Activated T-helper 1 cell treated with anti-CD3 and anti-CD28 coated beads, Interleukin-12 subunit alpha, Interleukin-12 subunit beta, Interleukin-2, Interleukin-4 antibody, amounts not matched to agents 30 ng/mL and 10 ng/mL and 1 ng/mL, durations not matched to agents 14 hours and 24 hours and 36 hours (primary cell): ENCODE results near the gene BCAS3. TPM values are rescaled to one million over a fixed set of nuclear protein-coding genes. Genes with fewer than 3 reads are reported as not detected.
"Not testable (repeated sequence)": the region's sequence is repeated elsewhere in the genome, so short reads cannot be mapped to it uniquely, and the experiment has no call there.

Source experiments
- DNase-seq: peaks from one replicate; pipeline ENCODE4 v3.0.0; 2021; ENCODE audit warnings: low spot score
- H3K27ac Mint-ChIP-seq: one replicate; pipeline ENCODE4 v1.8.0; 2021; ENCODE audit warnings: mild to moderate bottlenecking, mixed read lengths
- H3K27me3 Mint-ChIP-seq: one replicate; pipeline ENCODE4 v1.8.0; 2022; ENCODE audit warnings: mild to moderate bottlenecking, moderate library complexity, mixed read lengths; ENCODE audit not compliant: insufficient read depth
- H3K36me3 Mint-ChIP-seq: one replicate; pipeline ENCODE4 v1.8.0; 2021; ENCODE audit warnings: low read depth, mixed read lengths
- H3K4me1 Mint-ChIP-seq: one replicate; pipeline ENCODE4 v1.8.0; 2021; ENCODE audit warnings: low read depth, mixed read lengths
- H3K4me3 Mint-ChIP-seq: one replicate; pipeline ENCODE4 v1.8.0; 2021; ENCODE audit warnings: mild to moderate bottlenecking, moderate library complexity, mixed read lengths
- H3K9me3 Mint-ChIP-seq: one replicate; pipeline ENCODE4 v1.8.0; 2021; ENCODE audit warnings: mixed read lengths
- intact Hi-C: fragments of 100-400 bp; cut with micrococcal nuclease; formaldehyde crosslinking; loops from one replicate; pipeline ENCODE4 v1.15.1; 2024
- total RNA-seq: library from RNA; stranded (reverse); gene quantifications from 2 replicates; pipeline ENCODE4 v1.2.3, GENCODE V29; 2022

Gene BCAS3
- total RNA-seq, 1 donor from 2014 or later: 8.3 TPM

GRCh38 chr17:60909405-60909804, 231.8 kb downstream of the BCAS3 start:
- intact Hi-C loops: no loop called here
- H3K9me3 Mint-ChIP-seq: no peaks in the 10 kb centered on the region
- no peaks in the 10 kb centered on the region for H3K36me3 Mint-ChIP-seq
- H3K27ac Mint-ChIP-seq: no peak overlapping the region
- DNase-seq: no peak
- H3K27me3 Mint-ChIP-seq: peaks cover 2% of the 10 kb centered on the region
- no peaks in the 10 kb centered on the region for H3K4me1 Mint-ChIP-seq
- H3K4me3 Mint-ChIP-seq: no peak overlapping the region

DNA sequence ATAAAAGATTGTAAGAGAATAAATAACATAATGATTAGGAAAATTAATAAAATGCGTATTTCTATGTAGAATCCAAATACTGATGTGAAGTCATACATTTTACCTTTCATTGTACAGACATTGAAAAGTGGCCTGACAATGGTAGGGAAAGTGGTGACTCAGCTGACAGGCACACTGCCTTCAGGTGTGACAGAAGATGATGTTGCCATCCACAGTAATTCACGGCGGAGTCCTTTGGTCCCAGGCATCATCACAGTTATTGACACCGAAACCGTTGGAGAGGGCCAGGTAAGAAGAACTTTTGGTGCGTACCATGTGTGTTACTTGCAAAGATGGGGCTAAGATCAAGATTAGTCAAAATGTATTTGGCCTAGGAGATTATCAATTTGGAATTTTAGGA, 232.8 kb downstream of the BCAS3 start:
- Mint-ChIP-seq H3K9me3 (no peaks in the 10 kb centered on the region), H3K36me3 (no peaks in the 10 kb centered on the region), H3K27me3 (peaks cover 2% of the 10 kb centered on the region), H3K4me3 (no peak overlapping the region), H3K27ac (no peak overlapping the region), H3K4me1 (no peaks in the 10 kb centered on the region)
- intact Hi-C loops: no loop called here
- DNase-seq: no peak

- Mint-ChIP-seq H3K27ac (no peak overlapping the region), H3K4me1 (no peaks in the 10 kb centered on the region), H3K36me3 (no peaks in the 10 kb centered on the region), H3K27me3 (no peaks in the 10 kb centered on the region), H3K4me3 (no peak overlapping the region), H3K9me3 (peaks cover 4% of the 10 kb centered on the region)
- no peak for DNase-seq
- intact Hi-C loops: no loop called here
Measured at GRCh38 chr17:60914078-60914477, 236.4 kb downstream of the BCAS3 start.

- Mint-ChIP-seq H3K9me3 (peaks cover 4% of the 10 kb centered on the region), H3K27ac (no peak overlapping the region), H3K27me3 (no peaks in the 10 kb centered on the region), H3K4me3 (no peak overlapping the region), H3K4me1 (no peaks in the 10 kb centered on the region), H3K36me3 (no peaks in the 10 kb centered on the region)
- DNase-seq: no peak
- intact Hi-C loops: no loop called here
Measured at GRCh38 chr17:60916043-60916442, 238.4 kb downstream of the BCAS3 start.

DNA sequence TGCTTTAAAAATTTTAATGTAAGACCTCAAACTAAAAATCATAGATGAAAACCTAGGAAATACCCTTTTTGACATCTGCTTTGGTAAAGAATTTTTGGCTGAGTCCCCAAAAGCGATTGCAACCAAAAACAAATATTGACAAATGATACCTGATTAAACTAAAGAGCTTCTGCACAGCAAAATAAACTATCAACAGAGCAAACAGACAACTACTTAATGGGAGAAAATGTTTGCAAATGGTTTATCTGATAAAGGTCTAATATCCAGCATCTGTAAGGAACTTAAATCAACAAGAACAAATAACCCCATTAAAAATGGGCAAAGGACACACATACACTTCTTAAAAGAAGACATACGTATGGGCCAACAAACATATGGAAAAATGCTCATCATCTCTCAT, 242.5 kb downstream of the BCAS3 start:
- H3K4me1 Mint-ChIP-seq: no peaks in the 10 kb centered on the region
- DNase-seq: no peak
- H3K36me3 Mint-ChIP-seq: no peaks in the 10 kb centered on the region
- peaks cover 4% of the 10 kb centered on the region for H3K9me3 Mint-ChIP-seq
- no peak overlapping the region for H3K27ac Mint-ChIP-seq
- H3K4me3 Mint-ChIP-seq: no peak overlapping the region
- peaks cover 3% of the 10 kb centered on the region for H3K27me3 Mint-ChIP-seq
- intact Hi-C loops: no loop called here

DNA sequence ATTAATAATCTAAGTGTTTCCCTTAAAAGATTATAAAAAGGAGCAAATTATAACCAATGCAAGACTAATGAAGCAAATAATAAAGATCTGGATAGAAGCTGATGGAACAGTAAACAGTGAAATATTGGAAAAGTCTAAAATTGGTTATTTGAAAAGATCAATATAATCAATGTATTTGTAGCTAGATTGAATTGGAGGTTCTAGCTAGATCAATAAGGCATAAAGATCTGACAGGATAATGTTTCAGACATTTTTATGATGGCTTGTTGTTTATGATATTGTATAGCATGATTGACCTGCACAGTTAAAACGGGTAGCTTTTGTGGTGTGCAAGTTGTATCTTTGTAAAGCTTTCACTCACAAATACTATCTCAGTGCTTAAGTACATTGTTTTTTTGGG, 245.3 kb downstream of the BCAS3 start:
- Mint-ChIP-seq H3K9me3 (no peaks in the 10 kb centered on the region), H3K4me3 (no peak overlapping the region), H3K27ac (no peak overlapping the region), H3K27me3 (peaks cover 3% of the 10 kb centered on the region), H3K4me1 (no peaks in the 10 kb centered on the region), H3K36me3 (no peaks in the 10 kb centered on the region)
- no peak for DNase-seq
- intact Hi-C loops: no loop called here

GRCh38 chr17:60926466-60927183, 249.0 kb downstream of the BCAS3 start:
- no peaks in the 10 kb centered on the region for H3K36me3 Mint-ChIP-seq
- H3K4me1 Mint-ChIP-seq: no peaks in the 10 kb centered on the region
- H3K4me3 Mint-ChIP-seq: no peak overlapping the region
- H3K27me3 Mint-ChIP-seq: peaks cover 3% of the 10 kb centered on the region
- no peak for DNase-seq
- H3K9me3 Mint-ChIP-seq: no peaks in the 10 kb centered on the region
- intact Hi-C loops: no loop called here
- no peak overlapping the region for H3K27ac Mint-ChIP-seq

- Mint-ChIP-seq H3K4me1 (no peaks in the 10 kb centered on the region), H3K27ac (no peak overlapping the region), H3K4me3 (no peak overlapping the region), H3K27me3 (no peaks in the 10 kb centered on the region), H3K9me3 (no peaks in the 10 kb centered on the region), H3K36me3 (no peaks in the 10 kb centered on the region)
- intact Hi-C loops: no loop called here
- no peak for DNase-seq
Measured at GRCh38 chr17:60933739-60934138, 256.1 kb downstream of the BCAS3 start.

DNA sequence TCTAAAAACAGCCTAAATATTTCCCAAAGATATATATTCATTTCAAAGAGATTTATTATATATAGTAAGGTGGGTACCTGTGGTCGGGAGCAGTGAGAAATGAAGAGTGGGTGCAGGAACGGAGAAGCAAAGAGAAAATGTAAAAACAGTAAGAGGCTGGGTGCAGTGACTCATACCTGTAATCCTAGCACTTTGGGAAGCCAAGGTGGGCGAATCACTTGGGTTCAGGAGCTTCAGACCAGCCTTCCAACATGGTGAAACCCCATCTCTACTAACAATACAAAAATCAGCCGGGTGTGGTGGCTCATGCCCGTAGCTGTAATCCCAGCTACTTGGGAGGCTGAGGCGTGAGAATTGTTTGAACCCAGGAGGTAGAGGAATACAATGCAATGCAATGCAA, 257.1 kb downstream of the BCAS3 start:
- H3K4me3 Mint-ChIP-seq: no peak overlapping the region
- intact Hi-C loops: no loop called here
- H3K9me3 Mint-ChIP-seq: no peaks in the 10 kb centered on the region
- no peak overlapping the region for H3K27ac Mint-ChIP-seq
- H3K4me1 Mint-ChIP-seq: no peaks in the 10 kb centered on the region
- H3K27me3 Mint-ChIP-seq: no peaks in the 10 kb centered on the region
- DNase-seq: no peak
- no peaks in the 10 kb centered on the region for H3K36me3 Mint-ChIP-seq

DNA sequence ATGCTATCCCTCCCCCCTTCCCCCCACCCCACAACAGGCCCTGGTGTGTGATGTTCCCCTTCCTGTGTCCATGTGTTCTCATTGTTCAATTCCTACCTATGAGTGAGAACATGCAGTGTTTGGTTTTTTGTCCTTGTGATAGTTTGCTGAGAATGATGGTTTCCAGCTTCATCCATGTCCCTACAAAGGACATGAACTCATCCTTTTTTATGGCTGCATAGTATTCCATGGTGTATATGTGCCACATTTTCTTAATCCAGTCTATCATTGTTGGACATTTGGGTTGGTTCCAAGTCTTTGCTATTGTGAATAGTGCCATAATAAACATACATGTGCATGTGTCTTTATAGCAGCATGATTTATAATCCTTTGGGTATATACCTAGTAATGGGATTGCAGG, 258.3 kb downstream of the BCAS3 start:
- intact Hi-C loops, DNase-seq, H3K27me3 Mint-ChIP-seq, H3K27ac Mint-ChIP-seq, H3K36me3 Mint-ChIP-seq, H3K4me3 Mint-ChIP-seq, H3K9me3 Mint-ChIP-seq, H3K4me1 Mint-ChIP-seq: not testable (repeated sequence)

- H3K27ac Mint-ChIP-seq: no peak overlapping the region
- no peaks in the 10 kb centered on the region for H3K36me3 Mint-ChIP-seq
- H3K9me3 Mint-ChIP-seq: no peaks in the 10 kb centered on the region
- intact Hi-C loops: no loop called here
- H3K4me1 Mint-ChIP-seq: no peaks in the 10 kb centered on the region
- no peak for DNase-seq
- no peak overlapping the region for H3K4me3 Mint-ChIP-seq
- H3K27me3 Mint-ChIP-seq: peaks cover 3% of the 10 kb centered on the region
Measured at GRCh38 chr17:60939318-60939717, 261.7 kb downstream of the BCAS3 start.

DNA sequence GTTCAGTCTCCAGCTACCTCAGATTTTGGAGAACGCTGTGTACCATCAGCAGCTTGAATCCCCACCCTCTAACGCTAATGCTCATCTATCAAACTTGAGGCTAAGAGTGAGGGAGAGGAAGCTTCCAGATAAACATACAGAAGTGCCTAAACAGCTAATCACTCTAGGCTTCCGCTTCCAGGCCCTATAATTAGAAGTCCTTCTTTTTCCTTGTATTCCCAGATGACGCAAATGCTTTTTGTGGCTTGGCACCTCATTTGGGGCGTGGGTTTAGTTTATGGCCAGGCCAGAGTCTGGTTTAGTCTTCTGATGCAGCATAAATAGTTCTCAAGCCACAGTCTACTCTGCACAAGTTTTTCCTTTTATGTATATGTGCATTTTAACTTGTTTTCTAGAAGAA, 263.4 kb downstream of the BCAS3 start:
- peaks cover 3% of the 10 kb centered on the region for H3K27me3 Mint-ChIP-seq
- H3K27ac Mint-ChIP-seq: no peak overlapping the region
- intact Hi-C loops: no loop called here
- no peak for DNase-seq
- H3K9me3 Mint-ChIP-seq: no peaks in the 10 kb centered on the region
- no peaks in the 10 kb centered on the region for H3K36me3 Mint-ChIP-seq
- no peak overlapping the region for H3K4me3 Mint-ChIP-seq
- H3K4me1 Mint-ChIP-seq: no peaks in the 10 kb centered on the region

- H3K27me3 Mint-ChIP-seq: peaks cover 3% of the 10 kb centered on the region
- H3K36me3 Mint-ChIP-seq: no peaks in the 10 kb centered on the region
- H3K27ac Mint-ChIP-seq: no peak overlapping the region
- no peaks in the 10 kb centered on the region for H3K4me1 Mint-ChIP-seq
- no peak overlapping the region for H3K4me3 Mint-ChIP-seq
- no peak for DNase-seq
- intact Hi-C loops: no loop called here
- H3K9me3 Mint-ChIP-seq: no peaks in the 10 kb centered on the region
Measured at GRCh38 chr17:60941571-60941970, 263.9 kb downstream of the BCAS3 start.

DNA sequence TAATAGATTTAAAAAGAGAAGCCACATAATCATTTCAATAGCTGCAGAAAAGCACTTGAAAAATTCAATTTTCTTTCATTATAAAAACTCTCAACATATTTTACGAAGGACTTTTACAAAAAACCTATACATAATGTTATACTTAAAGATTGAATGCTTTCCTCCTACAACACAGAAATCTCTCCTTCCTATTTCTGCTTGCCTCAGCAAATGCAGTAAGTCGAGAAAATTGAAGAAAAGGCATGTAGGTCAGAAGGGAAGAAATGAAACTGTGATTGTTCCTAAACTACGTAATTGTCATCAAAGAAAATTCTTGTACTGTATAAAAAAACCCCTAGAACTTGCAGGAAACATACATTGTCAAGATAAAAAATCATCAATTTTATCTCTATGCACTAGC, 267.1 kb downstream of the BCAS3 start:
- intact Hi-C loops: no loop called here
- Mint-ChIP-seq H3K9me3 (no peaks in the 10 kb centered on the region), H3K4me1 (no peaks in the 10 kb centered on the region), H3K27ac (no peak overlapping the region), H3K36me3 (no peaks in the 10 kb centered on the region), H3K4me3 (no peak overlapping the region), H3K27me3 (peaks cover 3% of the 10 kb centered on the region)
- no peak for DNase-seq
